LoVo (cell line): Measurements from ENCODE around the gene TJAP1.

Experiments
- DNase-seq: peaks from one replicate; pipeline ENCODE4 v3.0.0-alpha.2; 2016; ENCODE audit warnings: low spot score

The TJAP1 gene

GRCh38 chr6:43504756-43505593 lies 27.6 kb downstream of the TJAP1 start:
- DNase-seq = no peak

DNA sequence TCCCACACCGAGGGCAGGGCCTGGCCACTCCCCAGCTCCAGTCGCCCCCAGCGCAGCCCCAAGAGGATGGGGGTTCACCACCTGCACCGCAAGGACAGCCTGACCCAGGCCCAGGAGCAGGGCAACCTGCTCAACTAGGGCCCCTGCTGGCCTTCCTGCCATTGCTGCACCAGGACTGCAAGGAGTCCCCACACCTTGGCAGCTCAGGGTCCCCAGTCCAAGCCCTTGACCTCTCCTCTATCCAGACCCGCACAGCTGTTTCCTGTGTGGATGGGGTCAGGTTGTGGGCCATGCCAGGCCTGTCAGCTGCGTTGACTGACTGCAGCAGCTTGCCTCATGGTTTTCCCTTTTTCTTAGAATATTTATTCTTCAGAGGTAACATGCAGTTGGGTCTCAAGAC lies 28.3 kb downstream of the TJAP1 start:
- DNase-seq = no peak

DNA sequence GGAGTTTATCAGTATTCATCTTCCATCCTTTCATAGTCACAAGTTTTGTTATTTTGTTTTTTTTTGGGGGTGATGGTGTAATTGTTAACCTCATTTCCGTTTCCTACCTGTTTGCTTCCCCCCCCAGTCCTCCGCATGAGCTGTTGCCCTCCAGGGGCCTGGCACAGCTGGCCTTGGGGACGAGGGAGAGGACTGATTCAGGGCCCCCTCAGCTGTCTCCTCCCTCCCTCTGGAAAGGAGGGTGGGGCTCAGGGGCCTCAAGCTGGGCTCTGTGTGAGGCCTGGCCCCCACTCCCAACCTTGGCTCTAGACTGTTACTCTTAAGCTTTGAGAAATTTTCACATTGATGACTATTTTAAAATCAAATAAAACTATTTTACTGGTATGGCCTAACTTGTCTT lies 28.8 kb downstream of the TJAP1 start:
- DNase-seq = no peak

DNA sequence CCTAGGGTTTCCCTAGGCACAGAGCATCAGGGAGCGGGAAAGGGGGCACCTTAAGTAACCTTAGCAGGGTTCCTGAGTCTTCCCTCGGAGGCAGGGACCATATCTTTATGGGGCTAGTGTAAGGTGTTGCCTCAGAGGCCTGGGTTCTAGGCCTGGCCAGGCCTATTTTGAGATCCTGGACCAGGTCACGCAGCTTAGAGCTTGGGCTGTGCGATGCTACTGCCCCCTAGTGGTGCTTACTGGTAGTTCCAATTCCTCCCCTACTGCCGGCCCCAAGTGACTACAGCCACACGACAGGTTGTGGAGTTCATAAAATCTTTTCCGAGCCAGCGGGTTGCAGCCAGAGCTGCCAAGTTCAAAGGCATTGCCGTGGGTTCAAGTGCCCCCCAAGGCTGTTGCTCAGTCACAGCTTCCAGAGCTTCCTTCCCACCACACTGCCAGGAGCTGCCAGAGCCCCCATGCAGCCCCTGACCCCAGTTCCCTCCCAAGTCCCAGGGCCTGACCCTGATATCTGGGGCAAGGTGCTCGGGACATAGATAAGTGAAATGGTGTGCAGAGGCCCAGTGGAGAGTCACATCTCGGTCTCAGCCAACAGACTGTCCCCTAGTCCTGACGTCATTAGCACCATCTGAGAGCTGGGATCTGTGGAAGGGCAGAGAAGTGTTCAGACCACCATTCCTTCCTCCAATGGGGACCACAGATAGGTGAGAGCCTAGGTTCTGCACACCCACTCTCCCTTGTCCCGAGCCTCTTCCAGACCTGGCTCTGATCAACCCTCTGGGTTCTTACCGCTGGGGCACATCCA lies 29.5 kb downstream of the TJAP1 start:
- peak; percentile 75 for DNase-seq

- DNase-seq = no peak
These were observed 31.2 kb downstream of the TJAP1 start for GRCh38 chr6:43508481-43509141.

GRCh38 chr6:43509142-43509983 lies 32.0 kb downstream of the TJAP1 start:
- no peak for DNase-seq

DNA sequence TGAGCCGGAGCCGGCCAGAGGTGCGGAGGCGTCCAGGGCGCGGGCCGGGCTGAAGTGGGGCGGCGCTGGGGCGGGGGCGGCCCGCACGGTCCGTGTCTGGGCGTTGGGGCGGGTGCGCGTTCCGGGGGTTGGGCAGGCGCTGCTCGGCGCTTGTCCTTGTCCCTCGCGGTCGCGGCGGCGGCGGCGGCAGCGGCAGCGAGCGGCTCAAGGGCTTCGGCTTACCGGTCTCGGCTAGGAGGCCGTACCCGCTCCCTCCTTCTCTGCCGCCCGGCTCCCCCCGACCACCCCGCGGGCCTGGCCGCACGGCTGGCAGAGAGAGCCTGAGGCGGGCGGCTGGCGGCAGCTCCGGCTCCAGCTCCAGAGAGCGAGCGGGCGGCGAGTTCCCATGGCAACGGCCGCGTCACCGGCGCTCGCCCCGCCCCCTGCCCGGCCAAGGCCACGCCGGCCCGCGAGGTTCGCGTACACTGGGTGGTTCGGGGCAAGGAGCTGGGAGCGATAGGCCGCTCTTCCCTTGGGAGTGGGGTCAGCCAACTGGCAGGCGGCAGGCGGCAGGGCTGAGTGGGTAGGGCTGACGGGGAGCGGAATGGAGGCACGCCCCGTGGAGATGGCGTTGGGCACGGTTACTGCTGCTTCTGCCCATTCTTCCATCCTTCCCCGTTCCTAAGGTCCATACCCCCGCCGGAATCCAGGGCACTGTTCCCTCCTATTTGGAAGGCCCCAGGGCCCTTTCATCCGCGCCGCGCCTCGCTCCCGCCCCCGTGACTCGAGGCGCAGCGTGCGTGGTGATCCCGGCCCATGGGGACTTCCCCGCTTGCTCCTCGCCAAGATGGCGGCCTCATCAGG lies 32.8 kb downstream of the TJAP1 start, which contains the start of gene LRRC73:
Gene LRRC73 (minus strand): TSS at position 363 of the 843 bp plus-strand sequence. CDS start 561 bp downstream, outside the sequence.
- peak; percentile 83 for DNase-seq

GRCh38 chr6:43510827-43511163 lies 33.4 kb downstream of the TJAP1 start:
- DNase-seq = peak; percentile 32

- DNase-seq = no peak
These were observed 34.5 kb downstream of the TJAP1 start for GRCh38 chr6:43511824-43512415.

- no peak for DNase-seq
These were observed 38.4 kb downstream of the TJAP1 start for GRCh38 chr6:43515808-43516207.

GRCh38 chr6:43516367-43516696 lies 39.0 kb downstream of the TJAP1 start:
- no peak for DNase-seq

DNA sequence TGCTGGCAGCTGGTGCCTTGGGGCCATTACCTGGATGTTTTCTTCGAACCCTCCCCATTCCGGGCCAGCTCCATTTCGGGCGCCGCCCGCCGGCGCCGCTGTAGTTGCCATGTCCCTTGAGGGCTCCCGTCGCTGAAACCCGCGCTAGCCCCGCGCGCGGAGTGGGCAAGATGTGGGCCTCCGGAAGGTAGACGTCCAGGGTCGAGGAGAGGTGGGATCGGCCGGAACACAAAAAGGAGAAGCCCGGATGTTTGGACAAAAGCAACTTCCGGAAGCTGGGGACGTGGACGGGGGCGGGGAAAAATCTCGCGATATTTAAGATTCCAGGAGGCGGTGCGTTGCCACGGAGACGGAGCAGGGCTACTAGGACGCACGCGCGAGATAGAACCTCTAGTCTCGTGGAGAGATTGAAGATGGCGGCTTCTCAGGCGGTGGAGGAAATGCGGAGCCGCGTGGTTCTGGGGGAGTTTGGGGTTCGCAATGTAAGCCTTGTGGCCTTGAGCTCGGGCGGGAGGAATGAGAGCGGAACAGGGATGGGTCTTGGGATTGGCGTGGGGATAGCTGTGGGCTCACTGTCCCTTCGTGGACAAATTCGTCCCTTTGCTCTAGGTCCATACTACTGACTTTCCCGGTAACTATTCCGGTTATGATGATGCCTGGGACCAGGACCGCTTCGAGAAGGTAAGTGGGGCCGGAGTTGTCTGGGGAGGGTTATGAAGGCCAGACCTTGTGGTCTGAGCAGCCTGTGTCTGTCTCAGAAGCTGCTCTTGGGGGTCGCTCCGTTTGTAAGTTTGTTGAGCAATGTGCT lies 39.5 kb downstream of the TJAP1 start, which contains the start of the genes POLR1C and YIPF3:
Gene POLR1C (plus strand): TSS at position 393 of the 808 bp plus-strand sequence. CDS start 21 bp downstream, at position 414.
Gene YIPF3 (minus strand): TSS at position 230 of the 808 bp plus-strand sequence. CDS start 119 bp downstream, at position 111.
- DNase-seq = peak; percentile 98

DNA sequence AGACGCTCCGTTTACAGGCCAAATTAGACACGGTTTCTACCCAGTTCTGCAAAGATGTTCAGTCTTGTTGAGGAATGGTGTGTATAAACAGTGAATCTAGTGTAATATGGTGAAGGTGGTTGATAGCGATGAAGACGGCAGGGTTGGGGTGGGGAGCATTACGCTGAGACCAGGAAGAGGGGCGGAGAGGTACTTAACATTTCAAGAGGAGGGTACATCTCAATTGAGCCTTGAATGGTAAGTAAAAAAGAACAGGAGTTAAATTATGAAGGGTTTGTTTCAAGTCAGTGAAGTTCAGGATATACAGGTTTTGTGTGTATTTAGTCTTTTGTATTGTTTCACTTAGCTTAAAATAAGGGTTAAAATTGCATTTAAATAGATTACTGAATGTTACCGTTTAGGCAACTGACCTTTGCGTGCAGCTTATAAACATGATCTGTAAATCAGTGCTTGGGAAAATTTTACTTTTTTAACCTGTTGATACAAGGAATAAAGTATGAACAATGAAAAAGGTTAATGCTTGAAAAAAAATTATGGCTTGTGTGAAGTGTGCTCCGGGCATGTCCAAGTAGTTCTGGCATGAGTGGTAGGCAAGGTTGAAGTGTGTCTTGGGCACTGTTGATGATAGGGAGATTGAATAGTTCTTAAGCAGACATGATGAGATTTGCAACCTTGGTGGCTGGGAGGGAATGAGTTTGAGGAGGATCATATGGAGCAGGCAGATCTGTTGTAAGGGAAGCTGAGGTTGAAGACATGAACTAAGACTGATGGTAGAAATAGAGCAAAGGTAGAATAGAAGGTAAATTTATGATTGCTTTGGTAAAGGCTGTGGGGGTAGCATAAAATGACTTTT lies 40.4 kb downstream of the TJAP1 start:
- DNase-seq = no peak

DNA sequence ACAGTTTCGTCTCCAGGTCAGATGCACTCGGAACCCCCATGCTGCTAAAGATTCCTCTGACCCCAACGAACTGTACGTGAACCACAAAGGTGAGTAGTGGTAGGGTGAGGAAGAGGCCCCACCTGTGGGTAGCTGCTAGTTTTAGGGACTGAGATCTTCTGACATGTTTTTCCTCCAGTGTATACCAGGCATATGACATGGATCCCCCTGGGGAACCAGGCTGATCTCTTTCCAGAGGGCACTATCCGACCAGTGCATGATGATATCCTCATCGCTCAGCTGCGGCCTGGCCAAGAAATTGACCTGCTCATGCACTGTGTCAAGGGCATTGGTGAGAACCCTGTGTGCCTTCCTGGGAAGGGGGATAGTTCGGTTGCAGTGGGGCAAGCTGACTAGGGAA lies 42.7 kb downstream of the TJAP1 start:
- no peak for DNase-seq

GRCh38 chr6:43521836-43522235 lies 44.5 kb downstream of the TJAP1 start:
- no peak for DNase-seq

- no peak for DNase-seq
These were observed 45.3 kb downstream of the TJAP1 start for GRCh38 chr6:43522547-43523261.

DNA sequence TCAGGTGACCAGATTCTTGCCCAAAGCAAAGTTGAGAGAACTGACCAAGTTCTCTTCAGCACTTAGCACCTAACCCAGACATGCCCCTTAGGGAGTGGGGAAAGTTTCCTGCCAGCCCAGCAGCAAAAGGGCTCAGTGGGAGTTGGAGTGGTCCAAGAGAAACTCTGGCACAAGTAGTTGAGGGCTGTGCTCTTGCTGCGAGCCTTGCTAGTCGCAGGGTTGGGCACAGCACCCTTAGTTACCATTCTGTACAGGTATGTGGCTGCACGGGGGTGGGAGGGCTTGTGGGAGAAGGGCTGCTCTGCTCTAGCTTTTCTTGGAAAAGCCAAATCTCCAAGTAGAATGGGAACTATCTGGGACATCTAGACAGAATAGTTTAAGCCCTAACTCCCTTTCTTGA lies 45.9 kb downstream of the TJAP1 start:
- no peak for DNase-seq

DNA sequence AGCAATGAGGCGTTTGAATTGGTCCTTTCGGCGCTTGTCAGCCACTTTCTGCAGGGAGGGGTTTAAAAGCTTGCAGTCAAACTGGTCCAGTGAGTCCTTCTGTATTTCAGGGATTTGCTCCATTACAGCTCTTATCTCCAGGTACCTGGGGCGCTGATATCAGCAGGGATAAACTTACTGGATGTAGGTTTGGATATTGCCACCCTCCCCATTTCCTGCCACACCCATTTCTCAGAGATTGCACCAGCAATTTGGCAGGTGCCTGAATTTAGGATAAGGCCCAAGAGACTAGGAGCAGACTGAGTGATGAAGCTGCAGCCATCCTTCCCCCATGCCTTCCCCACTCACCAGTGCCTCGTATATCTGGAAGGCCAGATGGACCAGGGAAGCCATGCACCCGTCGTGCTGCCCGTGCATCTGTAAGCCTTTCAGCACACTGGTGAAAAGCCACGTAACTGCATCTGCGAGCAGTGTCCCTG lies 47.2 kb downstream of the TJAP1 start:
- DNase-seq = no peak
